Caco-2 (cell line): ENCODE measurements around the gene P2RX7. TPM values are rescaled to one million over a fixed set of nuclear protein-coding genes. Genes with fewer than 3 reads are reported as not detected.

Experiments used
- BruUV-seq: library from RNA; stranded (reverse); fragments of 400-500 nt; replicated peaks from 2 replicates; lab custom pipeline; 2021; lab: Mats Ljungman, UMichigan
- CTCF ChIA-PET: fragments of 300-600 bp; sonication (Branson Sonifier 250); formaldehyde crosslinking; loops from one replicate; lab custom pipeline; 2022; ENCODE audit warnings: antibody characterized with exemption; lab: Charles Lee
- POLR2A ChIA-PET: fragments of 300-600 bp; sonication (Branson Sonifier 250); formaldehyde crosslinking; loops from one replicate; lab custom pipeline; 2022; ENCODE audit warnings: antibody characterized with exemption; lab: Charles Lee
- DNase-seq, 2 experiments: peaks; one replicate each; pipeline versions ENCODE4 v3.0.0 to v3.0.0-alpha.2; 2020 to 2022
- H3K27me3 ChIP-seq: replicated peaks from 2 replicates; pipeline ENCODE4 v1.6.0; 2011; ENCODE audit warnings: low read length; ENCODE audit not compliant: control insufficient read depth, insufficient read depth
- H3K36me3 ChIP-seq: 2 replicates; pipeline ENCODE4 v1.5.1; 2011; ENCODE audit warnings: low read length; ENCODE audit not compliant: control insufficient read depth, insufficient read depth
- H3K4me1 ChIP-seq: fragments of 250-450 bp; sonication (Bioruptor Pico); 2 replicates; pipeline ENCODE4 v1.5.1; 2020; ENCODE audit warnings: mild to moderate bottlenecking
- H3K4me3 ChIP-seq: 2 replicates; pipeline ENCODE4 v1.5.1; 2011; ENCODE audit warnings: low read depth, mild to moderate bottlenecking, control low read depth, low read length
- H3K9me3 ChIP-seq: fragments of 250-450 bp; sonication (Bioruptor Pico); 2 replicates; pipeline ENCODE4 v1.5.1; 2020; ENCODE audit warnings: mild to moderate bottlenecking, moderate library complexity
- H3K27ac Mint-ChIP-seq: one replicate; pipeline ENCODE4 v1.8.0; 2022; ENCODE audit warnings: mixed read lengths; ENCODE audit not compliant: unreplicated experiment
- H3K27me3 Mint-ChIP-seq: one replicate; pipeline ENCODE4 v1.8.0; 2022; ENCODE audit warnings: mixed read lengths; ENCODE audit not compliant: insufficient read depth, unreplicated experiment
- H3K36me3 Mint-ChIP-seq: one replicate; pipeline ENCODE4 v1.8.0; 2022; ENCODE audit warnings: mild to moderate bottlenecking, mixed read lengths; ENCODE audit not compliant: insufficient read depth, unreplicated experiment
- H3K4me1 Mint-ChIP-seq: one replicate; pipeline ENCODE4 v1.8.0; 2022; ENCODE audit warnings: low read depth, mixed read lengths; ENCODE audit not compliant: unreplicated experiment
- H3K4me3 Mint-ChIP-seq: one replicate; pipeline ENCODE4 v1.8.0; 2022; ENCODE audit warnings: mild to moderate bottlenecking, moderate library complexity, mixed read lengths; ENCODE audit not compliant: unreplicated experiment
- H3K9me3 Mint-ChIP-seq: one replicate; pipeline ENCODE4 v1.8.0; 2022; ENCODE audit warnings: mixed read lengths; ENCODE audit not compliant: unreplicated experiment
- CTCF ChIP-seq, 2 experiments: fragments of 200-600 bp in 1 of 2; IDR thresholded peaks; 1 replicate in 1 of 2; 2 replicates in 1 of 2; pipeline versions ENCODE4 v1.5.1 to v1.8.0; 2011 to 2022; ENCODE audit warnings: antibody characterized with exemption in 1 of 2, control low read depth in 1 of 2, inconsistent platforms in 1 of 2, low read depth in 1 of 2, low read length in 1 of 2, mild to moderate bottlenecking in 1 of 2, moderate library complexity in 1 of 2; ENCODE audit not compliant: insufficient read depth in 1 of 2, severe bottlenecking in 1 of 2, unreplicated experiment in 1 of 2
- intact Hi-C: fragments of 100-400 bp; cut with micrococcal nuclease; formaldehyde crosslinking; loops from one replicate; pipeline ENCODE4 v1.10.0; 2022; ENCODE audit not compliant: unreplicated experiment
- total RNA-seq: library from RNA; stranded (reverse); gene quantifications from 2 replicates; pipeline ENCODE4 v1.2.3, GENCODE V29; 2022

The P2RX7 gene
- total RNA-seq, 1 experiment from 2014 or later, result not detected

GRCh38 chr12:121123488-121123887, 9.2 kb upstream of the P2RX7 start:
- POLR2A ChIA-PET, result no interaction called here
- no peak overlapping the region for H3K4me3 Mint-ChIP-seq
- no peaks in the 10 kb centered on the region for H3K9me3 ChIP-seq
- BruUV-seq, result no TSS peak
- CTCF ChIA-PET, result no interaction called here
- H3K27ac Mint-ChIP-seq, result peak overlapping the region; percentile 6
- no peak overlapping the region for H3K4me3 ChIP-seq
- H3K27me3 ChIP-seq, result no peaks in the 10 kb centered on the region
- TF ChIP-seq CTCF (IDR thresholded peaks at IDR 0.05; ENCODE audit: insufficient read depth in 1 of 2, low read depth in 1 of 2, low read length in 1 of 2, severe bottlenecking in 1 of 2, unreplicated experiment in 1 of 2), result no peak
- no peaks in the 10 kb centered on the region for H3K27me3 Mint-ChIP-seq
- H3K9me3 Mint-ChIP-seq, result no peaks in the 10 kb centered on the region
- no peaks in the 10 kb centered on the region for H3K36me3 Mint-ChIP-seq
- intact Hi-C loops, result no loop called here
- 0 out of 2 replicates have a peak, but pooled peaks cover 5% of the 10 kb centered on the region for H3K4me1 ChIP-seq
- H3K4me1 Mint-ChIP-seq, result peaks cover 15% of the 10 kb centered on the region
- no peak for DNase-seq
- H3K36me3 ChIP-seq, result no peaks in the 10 kb centered on the region

- POLR2A ChIA-PET, result no interaction called here
- no peak for TF ChIP-seq CTCF (IDR thresholded peaks at IDR 0.05; ENCODE audit: insufficient read depth in 1 of 2, low read depth in 1 of 2, low read length in 1 of 2, severe bottlenecking in 1 of 2, unreplicated experiment in 1 of 2)
- no peaks in the 10 kb centered on the region for H3K9me3 Mint-ChIP-seq
- no peaks in the 10 kb centered on the region for H3K27me3 Mint-ChIP-seq
- no peaks in the 10 kb centered on the region for H3K27me3 ChIP-seq
- CTCF ChIA-PET, result no interaction called here
- no peaks in the 10 kb centered on the region for H3K9me3 ChIP-seq
- H3K4me3 Mint-ChIP-seq, result no peak overlapping the region
- peak overlapping the region; percentile 58 for H3K27ac Mint-ChIP-seq
- H3K4me1 Mint-ChIP-seq, result peaks cover 15% of the 10 kb centered on the region
- intact Hi-C loops, result loop anchor here (2.0 kb wide), 1 partner anchor 42 kb away; no protein-coding TSS in a partner anchor
- H3K36me3 Mint-ChIP-seq, result no peaks in the 10 kb centered on the region
- no TSS peak for BruUV-seq
- no peak overlapping the region for H3K4me3 ChIP-seq
- DNase-seq, result peak; percentile 56 to 68
- 0 out of 2 replicates have a peak, but pooled peaks cover 5% of the 10 kb centered on the region for H3K4me1 ChIP-seq
- no peaks in the 10 kb centered on the region for H3K36me3 ChIP-seq
Measured at GRCh38 chr12:121124402-121125109, 8.1 kb upstream of the P2RX7 start.

- H3K36me3 Mint-ChIP-seq, result no peaks in the 10 kb centered on the region
- DNase-seq, result no peak
- Histone ChIP-seq H3K4me1 (0 out of 2 replicates have a peak, but pooled peaks cover 5% of the 10 kb centered on the region), H3K9me3 (no peaks in the 10 kb centered on the region), H3K4me3 (no peak overlapping the region), H3K36me3 (no peaks in the 10 kb centered on the region), H3K27me3 (no peaks in the 10 kb centered on the region)
- BruUV-seq, result no TSS peak
- no peaks in the 10 kb centered on the region for H3K27me3 Mint-ChIP-seq
- intact Hi-C loops, result no loop called here
- TF ChIP-seq CTCF (IDR thresholded peaks at IDR 0.05; ENCODE audit: insufficient read depth in 1 of 2, low read depth in 1 of 2, low read length in 1 of 2, severe bottlenecking in 1 of 2, unreplicated experiment in 1 of 2), result no peak
- H3K9me3 Mint-ChIP-seq, result no peaks in the 10 kb centered on the region
- H3K4me1 Mint-ChIP-seq, result peaks cover 22% of the 10 kb centered on the region
- POLR2A ChIA-PET, result no interaction called here
- no peak overlapping the region for H3K27ac Mint-ChIP-seq
- H3K4me3 Mint-ChIP-seq, result no peak overlapping the region
- CTCF ChIA-PET, result no interaction called here
Measured at GRCh38 chr12:121127501-121127900, 5.2 kb upstream of the P2RX7 start.
